PC-9 (cell line): Measurements from ENCODE around the gene CAT.

Experiments
- EZH2 ChIP-seq: fragments of 200-600 bp; sonication (generic); IDR thresholded peaks from 2 replicates; pipeline ENCODE4 v1.8.0; 2017; ENCODE audit warnings: antibody characterized with exemption, low read depth
- TF ChIP-seq, protein P1 (sequence below): fragments of 200-600 bp; sonication (generic); conservative IDR thresholded peaks from 2 replicates; pipeline ENCODE4 v1.6.1; 2017; ENCODE audit warnings: mixed run types, antibody characterized with exemption, mild to moderate bottlenecking, moderate library complexity

DNA sequence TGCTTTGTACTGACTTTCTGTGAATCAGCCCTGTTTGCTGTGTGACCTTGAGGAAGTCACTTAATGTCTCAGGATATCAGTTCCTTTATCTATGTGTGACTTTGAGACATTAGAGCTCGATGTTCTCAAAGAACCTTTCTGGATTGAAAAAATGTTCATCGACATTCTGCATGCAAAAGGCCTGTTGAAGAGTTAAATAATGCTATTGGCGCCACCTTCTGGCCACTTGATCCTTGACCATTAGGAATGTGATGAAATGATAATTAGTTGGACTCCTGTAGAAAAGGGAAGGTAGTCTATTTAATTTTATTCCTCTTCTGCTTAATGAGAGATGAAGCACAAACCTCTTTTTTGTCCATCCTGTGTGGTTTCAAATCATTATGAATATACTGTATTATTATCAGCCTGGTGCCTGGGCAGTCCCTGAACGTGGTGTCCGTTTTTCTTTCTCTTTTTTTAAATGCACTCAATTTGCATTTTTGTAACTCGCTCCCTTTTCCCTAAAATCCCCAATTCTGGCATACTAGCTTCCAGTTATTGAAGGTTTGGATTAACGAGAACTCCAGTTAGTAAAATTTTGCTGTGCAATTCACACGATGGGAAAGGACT lies 54.2 kb downstream of the CAT start:
- TF ChIP-seq, protein P1, sequence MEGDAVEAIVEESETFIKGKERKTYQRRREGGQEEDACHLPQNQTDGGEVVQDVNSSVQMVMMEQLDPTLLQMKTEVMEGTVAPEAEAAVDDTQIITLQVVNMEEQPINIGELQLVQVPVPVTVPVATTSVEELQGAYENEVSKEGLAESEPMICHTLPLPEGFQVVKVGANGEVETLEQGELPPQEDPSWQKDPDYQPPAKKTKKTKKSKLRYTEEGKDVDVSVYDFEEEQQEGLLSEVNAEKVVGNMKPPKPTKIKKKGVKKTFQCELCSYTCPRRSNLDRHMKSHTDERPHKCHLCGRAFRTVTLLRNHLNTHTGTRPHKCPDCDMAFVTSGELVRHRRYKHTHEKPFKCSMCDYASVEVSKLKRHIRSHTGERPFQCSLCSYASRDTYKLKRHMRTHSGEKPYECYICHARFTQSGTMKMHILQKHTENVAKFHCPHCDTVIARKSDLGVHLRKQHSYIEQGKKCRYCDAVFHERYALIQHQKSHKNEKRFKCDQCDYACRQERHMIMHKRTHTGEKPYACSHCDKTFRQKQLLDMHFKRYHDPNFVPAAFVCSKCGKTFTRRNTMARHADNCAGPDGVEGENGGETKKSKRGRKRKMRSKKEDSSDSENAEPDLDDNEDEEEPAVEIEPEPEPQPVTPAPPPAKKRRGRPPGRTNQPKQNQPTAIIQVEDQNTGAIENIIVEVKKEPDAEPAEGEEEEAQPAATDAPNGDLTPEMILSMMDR = peak; percentile 91
- no peak for TF ChIP-seq EZH2
